Tibial nerve (tissue), 4 donors: ENCODE measurements around the gene FCAR. TPM values are rescaled to one million over a fixed set of nuclear protein-coding genes. Genes with fewer than 3 reads are reported as not detected.
"Not testable (repeated sequence)": the region's sequence is repeated elsewhere in the genome, so short reads cannot be mapped to it uniquely, and the experiment has no call there.

ENCODE experiments used
- DNase-seq, 2 donors: peaks; one replicate each; pipeline ENCODE4 v3.0.0-alpha.2; 2019; ENCODE audit warnings: low spot score in 2 of 2
- H3K27ac ChIP-seq, 4 donors: fragments of 200-600 bp; sonication (generic) in 3 of 4; one replicate each; pipeline ENCODE4 v1.5.1; 2017 to 2019; ENCODE audit warnings: mild to moderate bottlenecking in 1 of 4
- H3K27me3 ChIP-seq, 2 donors: fragments of 200-600 bp; sonication (generic) in 1 of 2; one replicate each; pipeline versions ENCODE4 v1.5.1 to v1.6.0; 2017 to 2019
- H3K36me3 ChIP-seq, 3 donors: fragments of 200-600 bp; sonication (generic); one replicate each; pipeline ENCODE4 v1.5.1; 2018 to 2019
- H3K4me1 ChIP-seq, 4 donors: fragments of 200-600 bp; sonication (generic) in 3 of 4; one replicate each; pipeline ENCODE4 v1.5.1; 2017 to 2019
- H3K4me3 ChIP-seq, 4 donors: fragments of 200-600 bp; sonication (generic) in 3 of 4; one replicate each; pipeline ENCODE4 v1.5.1; 2017 to 2019; ENCODE audit warnings: mild to moderate bottlenecking in 1 of 4, moderate library complexity in 1 of 4
- H3K9me3 ChIP-seq, 4 donors: fragments of 200-600 bp; sonication (generic) in 3 of 4; one replicate each; pipeline ENCODE4 v1.5.1; 2017 to 2019
- EP300 ChIP-seq, 2 donors: sonication (generic); formaldehyde crosslinking; IDR thresholded peaks; one replicate each; pipeline ENCODE4 v1.6.1; 2017; ENCODE audit warnings: antibody characterized with exemption in 2 of 2, mild to moderate bottlenecking in 1 of 2
- POLR2A ChIP-seq, 2 donors: fragments of 450-650 bp; IDR thresholded peaks; one replicate each; pipeline ENCODE4 v1.6.1; 2017; ENCODE audit warnings: antibody characterized with exemption in 2 of 2, mild to moderate bottlenecking in 2 of 2, moderate library complexity in 2 of 2
- whole genome bisulfite sequencing, 2 donors: methylation state at CpG; one replicate each; pipeline ENCODE4 v1.1.5; 2018; 5-methylcytosine and 5-hydroxymethylcytosine counted together
- total RNA-seq, 4 donors: library from RNA; depleted of rRNA; stranded (reverse); fragments of >200 nt; gene quantifications; one replicate each; pipeline ENCODE4 v1.1.0, GENCODE V29; 2016
- TF ChIP-seq, protein P1 (sequence below), 5 experiments: fragments of 200-600 bp in 3 of 5; fragments of 450-650 bp in 2 of 5; sonication (generic) in 3 of 5; IDR thresholded peaks; one replicate each; pipeline ENCODE4 v1.5.1; 2016 to 2019; ENCODE audit warnings: antibody characterized with exemption in 5 of 5, mild to moderate bottlenecking in 3 of 5, moderate library complexity in 2 of 5

The FCAR gene
- total RNA-seq, 4 donors from 2014 or later = 2.1 TPM; not detected in 3

GRCh38 chr19:54850930-54851329 lies 23.1 kb upstream of the FCAR start:
- TF ChIP-seq, protein P1, sequence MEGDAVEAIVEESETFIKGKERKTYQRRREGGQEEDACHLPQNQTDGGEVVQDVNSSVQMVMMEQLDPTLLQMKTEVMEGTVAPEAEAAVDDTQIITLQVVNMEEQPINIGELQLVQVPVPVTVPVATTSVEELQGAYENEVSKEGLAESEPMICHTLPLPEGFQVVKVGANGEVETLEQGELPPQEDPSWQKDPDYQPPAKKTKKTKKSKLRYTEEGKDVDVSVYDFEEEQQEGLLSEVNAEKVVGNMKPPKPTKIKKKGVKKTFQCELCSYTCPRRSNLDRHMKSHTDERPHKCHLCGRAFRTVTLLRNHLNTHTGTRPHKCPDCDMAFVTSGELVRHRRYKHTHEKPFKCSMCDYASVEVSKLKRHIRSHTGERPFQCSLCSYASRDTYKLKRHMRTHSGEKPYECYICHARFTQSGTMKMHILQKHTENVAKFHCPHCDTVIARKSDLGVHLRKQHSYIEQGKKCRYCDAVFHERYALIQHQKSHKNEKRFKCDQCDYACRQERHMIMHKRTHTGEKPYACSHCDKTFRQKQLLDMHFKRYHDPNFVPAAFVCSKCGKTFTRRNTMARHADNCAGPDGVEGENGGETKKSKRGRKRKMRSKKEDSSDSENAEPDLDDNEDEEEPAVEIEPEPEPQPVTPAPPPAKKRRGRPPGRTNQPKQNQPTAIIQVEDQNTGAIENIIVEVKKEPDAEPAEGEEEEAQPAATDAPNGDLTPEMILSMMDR (IDR thresholded peaks at IDR 0.05) = no peak
- TF ChIP-seq EP300 (IDR thresholded peaks at IDR 0.05) = no peak
- TF ChIP-seq POLR2A (IDR thresholded peaks at IDR 0.05) = no peak
- no peak overlapping the region for H3K27ac ChIP-seq
- H3K4me3 ChIP-seq = no peak overlapping the region
- H3K9me3 ChIP-seq = peaks cover 0 to 7% (median 0%) of the 10 kb centered on the region in 4 donors
- H3K36me3 ChIP-seq = no peaks in the 10 kb centered on the region
- DNase-seq = no peak
- WGBS, 2 donors = 74 to 100% methylated on average over 1 to 2 of the region's 2 CpGs
- H3K4me1 ChIP-seq = no peaks in the 10 kb centered on the region
- H3K27me3 ChIP-seq = no peaks in the 10 kb centered on the region

- Histone ChIP-seq H3K9me3 (peaks cover 0 to 3% (median 0%) of the 10 kb centered on the region in 4 donors), H3K36me3 (no peaks in the 10 kb centered on the region), H3K4me3 (no peak overlapping the region), H3K27ac (no peak overlapping the region), H3K27me3 (no peaks in the 10 kb centered on the region), H3K4me1 (no peaks in the 10 kb centered on the region)
- TF ChIP-seq, protein P1 (IDR thresholded peaks at IDR 0.05) = no peak
- no peak for DNase-seq
- 84 to 85% methylated on average over 7 of the region's 7 CpGs for WGBS, 2 donors
Measured at GRCh38 chr19:54851353-54851752, 22.7 kb upstream of the FCAR start.

GRCh38 chr19:54855241-54855640 lies 18.8 kb upstream of the FCAR start:
- not testable (repeated sequence) for H3K9me3 ChIP-seq, H3K27ac ChIP-seq, H3K4me1 ChIP-seq, DNase-seq, H3K27me3 ChIP-seq, H3K36me3 ChIP-seq, H3K4me3 ChIP-seq
- WGBS, 2 donors = 59% methylated on average over 1 of the region's 1 CpG

DNA sequence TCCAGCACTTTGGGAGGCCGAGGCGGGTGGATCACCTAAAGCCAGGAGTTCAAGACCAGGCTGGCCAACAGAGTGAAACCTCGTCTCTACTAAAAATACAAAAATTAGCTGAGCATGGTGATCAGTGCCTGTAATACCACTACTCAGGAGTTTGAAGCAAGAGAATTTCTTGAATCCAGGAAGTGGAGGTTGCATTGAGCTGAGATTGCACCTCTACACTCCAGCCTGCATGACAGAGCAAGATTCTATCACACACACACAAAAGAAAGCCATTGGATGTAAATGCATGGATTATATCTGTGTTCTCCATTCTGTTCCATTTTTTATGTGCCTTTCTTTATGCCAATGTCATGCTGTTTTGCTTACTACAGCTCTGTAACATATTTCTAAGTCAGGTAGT lies 15.6 kb upstream of the FCAR start:
- not testable (repeated sequence) for H3K4me1 ChIP-seq, DNase-seq, H3K27me3 ChIP-seq, H3K4me3 ChIP-seq, H3K36me3 ChIP-seq, H3K9me3 ChIP-seq, H3K27ac ChIP-seq
- 77 to 89% methylated on average over 3 of the region's 3 CpGs for WGBS, 2 donors

GRCh38 chr19:54859421-54859820 lies 14.6 kb upstream of the FCAR start:
- DNase-seq, H3K4me1 ChIP-seq, H3K9me3 ChIP-seq, H3K27ac ChIP-seq, H3K36me3 ChIP-seq, H3K4me3 ChIP-seq, H3K27me3 ChIP-seq: not testable (repeated sequence)
- WGBS, 2 donors = 71 to 73% methylated on average over 7 of the region's 7 CpGs

GRCh38 chr19:54863459-54863858 lies 10.6 kb upstream of the FCAR start:
- not testable (repeated sequence) for H3K4me1 ChIP-seq, H3K36me3 ChIP-seq, H3K4me3 ChIP-seq, H3K27ac ChIP-seq, DNase-seq, H3K27me3 ChIP-seq
- peaks cover 0 to 16% (median 0%) of the 10 kb centered on the region in 4 donors for H3K9me3 ChIP-seq
- WGBS, 2 donors = 90 to 96% methylated on average over 2 of the region's 3 CpGs

GRCh38 chr19:54871696-54872095 lies 2.3 kb upstream of the FCAR start:
- TF ChIP-seq EP300 (IDR thresholded peaks at IDR 0.05) (no peak), POLR2A (IDR thresholded peaks at IDR 0.05) (no peak)
- TF ChIP-seq, protein P1 (IDR thresholded peaks at IDR 0.05) = no peak
- no peak overlapping the region for H3K4me3 ChIP-seq
- 65 to 76% methylated on average over 3 of the region's 3 CpGs for WGBS, 2 donors
- peaks cover 0 to 11% (median 0%) of the 10 kb centered on the region in 4 donors for H3K9me3 ChIP-seq
- no peaks in the 10 kb centered on the region for H3K36me3 ChIP-seq
- H3K27ac ChIP-seq = no peak overlapping the region
- DNase-seq = no peak
- H3K27me3 ChIP-seq = no peaks in the 10 kb centered on the region
- H3K4me1 ChIP-seq = no peaks in the 10 kb centered on the region
